ENCODE data around the gene DNAJB5.

- TF ChIP-seq ZNF274 (IDR thresholded peaks at IDR 0.05; ENCODE audit: low read depth, low read length) (no peak), SUZ12 (IDR thresholded peaks at IDR 0.05; ENCODE audit: extremely low read depth, insufficient read depth, insufficient read length) (no peak), YY1 (IDR thresholded peaks at IDR 0.05; ENCODE audit: insufficient read depth, insufficient read length) (no peak)
Measured at GRCh38 chr9:34995670-34996060, 6.1 kb downstream of the DNAJB5 start.
